ENCODE data around the gene APOLD1. TPM values are rescaled to one million over a fixed set of nuclear protein-coding genes. Genes with fewer than 3 reads are reported as not detected.

The APOLD1 gene
- polyA plus RNA-seq, 1 donor (not counting 4 experiments of a cell fraction or from before 2014, with no cell fraction given): 0.34 TPM

DNA sequence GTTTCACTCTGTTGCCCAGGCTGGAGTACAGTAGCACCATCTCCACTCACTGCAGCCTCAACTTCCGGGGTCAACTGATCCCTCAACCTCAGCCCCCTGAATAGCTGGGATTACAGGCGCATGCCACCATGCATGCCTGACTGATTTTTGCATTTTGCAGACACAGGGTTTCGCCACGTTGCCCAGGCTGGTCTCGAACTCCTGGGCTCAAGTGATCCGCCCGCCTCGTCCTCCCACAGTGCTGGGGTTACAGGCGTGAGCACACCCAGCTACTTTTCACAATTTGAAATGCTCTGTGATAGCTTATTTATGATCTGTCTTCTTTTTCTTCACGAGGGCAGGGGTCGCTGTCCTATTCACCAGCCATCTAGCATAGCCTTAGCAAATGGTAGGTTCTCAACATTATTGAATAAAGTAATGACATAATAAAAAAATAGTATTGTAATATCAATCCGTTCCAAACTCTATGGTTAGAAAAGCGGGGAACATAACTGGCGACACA is 27.2 kb downstream of the APOLD1 start:
- Histone ChIP-seq H3K9me3 (ENCODE audit: control insufficient read depth, low read depth, low read length) (no peaks in the 10 kb centered on the region), H3K9ac (ENCODE audit: control insufficient read depth, extremely low read depth, insufficient read depth, low read length) (no peak overlapping the region), H3K9me1 (ENCODE audit: control insufficient read depth, extremely low read depth, insufficient read depth, low read length) (no peaks in the 10 kb centered on the region), H4K20me1 (ENCODE audit: control insufficient read depth, extremely low read depth, insufficient read depth, low read length) (no peaks in the 10 kb centered on the region), H3K36me3 (ENCODE audit: control insufficient read depth in 2 of 2, extremely low read depth in 1 of 2, insufficient read depth in 2 of 2, low read length in 2 of 2) (peaks cover 3 to 8% of the 10 kb centered on the region in 2 experiments), H3K4me1 (ENCODE audit: control insufficient read depth, extremely low read depth, insufficient read depth, low read length) (peaks cover 7% of the 10 kb centered on the region), H2AFZ (ENCODE audit: control insufficient read depth, low read length) (peak overlapping the region; percentile 65), H3K4me2 (ENCODE audit: control insufficient read depth, extremely low read depth, insufficient read depth, low read depth, low read length) (no peak overlapping the region), H3K4me3 (ENCODE audit: control insufficient read depth in 2 of 3, extremely low read depth in 1 of 3, insufficient read depth in 2 of 3, low read depth in 1 of 3, low read length in 3 of 3) (no peak overlapping the region), H3K27ac (ENCODE audit: control insufficient read depth, insufficient read depth, low read length) (peak overlapping the region; percentile 92), H3K27me3 (ENCODE audit: control insufficient read depth, extremely low read depth, insufficient read depth, low read length) (no peaks in the 10 kb centered on the region), H3K79me2 (ENCODE audit: control insufficient read depth, insufficient read depth, low read length) (peaks cover 45% of the 10 kb centered on the region)
- TF ChIP-seq EZH2 (IDR thresholded peaks at IDR 0.05; ENCODE audit: low read length): no peak
- TF ChIP-seq CTCF (optimal IDR thresholded peaks at IDR 0.05 in 1 of 3, IDR thresholded peaks at IDR 0.05 in 1 of 3, conservative IDR thresholded peaks at IDR 0.05 in 1 of 3; ENCODE audit: extremely low read depth in 1 of 3, insufficient read depth in 2 of 3, low read length in 3 of 3): no peak
- FAIRE-seq (no peak), DNase-seq (ENCODE audit: low read depth, low spot score) (no peak)
- dilution Hi-C loops (cut with MboI; ENCODE audit: extremely low pct_ligation_motif_present, low sequenced_read_pairs): no loop called here

- no peak for TF ChIP-seq EZH2 (IDR thresholded peaks at IDR 0.05; ENCODE audit: low read length)
- TF ChIP-seq CTCF (optimal IDR thresholded peaks at IDR 0.05 in 1 of 3, IDR thresholded peaks at IDR 0.05 in 1 of 3, conservative IDR thresholded peaks at IDR 0.05 in 1 of 3; ENCODE audit: extremely low read depth in 1 of 3, insufficient read depth in 2 of 3, low read length in 3 of 3): peak; percentile 92 to 99 (median 93)
- Histone ChIP-seq H3K9me1 (ENCODE audit: control insufficient read depth, extremely low read depth, insufficient read depth, low read length) (no peaks in the 10 kb centered on the region), H3K4me1 (ENCODE audit: control insufficient read depth, extremely low read depth, insufficient read depth, low read length) (peaks cover 7% of the 10 kb centered on the region), H3K27ac (ENCODE audit: control insufficient read depth, insufficient read depth, low read length) (peak within 1 kb of the TSS; percentile 92), H3K9ac (ENCODE audit: control insufficient read depth, extremely low read depth, insufficient read depth, low read length) (peak within 1 kb of the TSS; percentile 96), H4K20me1 (ENCODE audit: control insufficient read depth, extremely low read depth, insufficient read depth, low read length) (no peaks in the 10 kb centered on the region), H3K36me3 (ENCODE audit: control insufficient read depth in 2 of 2, extremely low read depth in 1 of 2, insufficient read depth in 2 of 2, low read length in 2 of 2) (peaks cover 3 to 12% of the 10 kb centered on the region in 2 experiments), H3K4me2 (ENCODE audit: control insufficient read depth, extremely low read depth, insufficient read depth, low read depth, low read length) (peak within 1 kb of the TSS; percentile 92), H3K27me3 (ENCODE audit: control insufficient read depth, extremely low read depth, insufficient read depth, low read length) (no peaks in the 10 kb centered on the region), H3K4me3 (ENCODE audit: control insufficient read depth in 2 of 3, extremely low read depth in 1 of 3, insufficient read depth in 2 of 3, low read depth in 1 of 3, low read length in 3 of 3) (peak within 1 kb of the TSS; percentile 76 to 84 (median 82)), H2AFZ (ENCODE audit: control insufficient read depth, low read length) (peak within 1 kb of the TSS; percentile 65), H3K79me2 (ENCODE audit: control insufficient read depth, insufficient read depth, low read length) (peaks cover 50% of the 10 kb centered on the region), H3K9me3 (ENCODE audit: control insufficient read depth, low read depth, low read length) (no peaks in the 10 kb centered on the region)
- FAIRE-seq (peak; percentile 41), DNase-seq (ENCODE audit: low read depth, low spot score) (no peak)
- dilution Hi-C loops (cut with MboI; ENCODE audit: extremely low pct_ligation_motif_present, low sequenced_read_pairs): no loop called here
These were observed 28.0 kb downstream of the APOLD1 start, which contains the start of gene DDX47 for GRCh38 chr12:12813120-12814101. TSS of gene DDX47 (plus strand) at chr12:12813346. CDS start at chr12:12813368, 22 bp downstream.
